GM19023 (cell line): ENCODE results near the gene TSC2.

Source experiments
- ATAC-seq: cut with Tn5 transposase; IDR thresholded peaks from one replicate; pipeline ENCODE4 v1.9.1; 2021; ENCODE audit warnings: mild to moderate bottlenecking, moderate library complexity; ENCODE audit not compliant: unreplicated experiment

Gene TSC2

DNA sequence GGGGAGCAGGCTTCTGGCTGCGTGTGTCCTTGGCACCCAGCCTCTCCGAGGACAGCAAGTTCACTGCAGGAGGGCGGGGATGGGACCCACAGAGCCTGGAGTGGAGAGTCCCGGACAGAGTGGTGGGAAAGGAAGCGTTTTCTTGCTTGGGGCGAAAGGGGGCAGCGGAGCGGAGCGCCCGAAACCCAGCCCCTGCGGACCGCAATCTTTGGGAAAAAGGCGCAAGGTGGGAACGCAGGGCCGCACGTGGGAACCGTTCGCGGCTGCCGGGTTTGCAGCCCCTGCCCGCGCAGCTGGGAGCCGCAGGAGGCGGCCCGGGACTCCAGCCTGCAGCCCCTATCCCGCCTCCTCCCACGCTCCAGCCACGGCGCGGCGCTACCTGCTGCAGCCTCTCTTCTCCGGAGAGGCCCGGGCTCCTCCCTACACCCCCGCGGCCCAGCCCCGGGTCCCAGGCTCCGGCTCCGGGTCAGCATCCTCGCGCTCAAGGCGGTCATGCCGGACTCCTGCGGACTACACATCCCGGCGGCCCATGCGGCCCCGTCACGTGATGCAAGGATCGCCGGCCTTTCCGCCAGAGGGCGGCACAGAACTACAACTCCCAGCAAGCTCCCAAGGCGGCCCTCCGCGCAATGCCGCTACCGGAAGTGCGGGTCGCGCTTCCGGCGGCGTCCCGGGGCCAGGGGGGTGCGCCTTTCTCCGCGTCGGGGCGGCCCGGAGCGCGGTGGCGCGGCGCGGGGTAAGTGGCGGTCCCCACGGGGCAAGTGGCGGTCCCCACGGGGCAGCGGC lies at the start of gene TSC2, which contains the start of gene NTHL1:
TSC2 (plus strand) TSS at position 656 of the 786 bp plus-strand sequence. CDS start 631 bp downstream, outside the sequence.
NTHL1 (minus strand) TSS at position 505 of the 786 bp plus-strand sequence; CDS start at position 494, 11 bp downstream.
- peak; percentile 94 for ATAC-seq

DNA sequence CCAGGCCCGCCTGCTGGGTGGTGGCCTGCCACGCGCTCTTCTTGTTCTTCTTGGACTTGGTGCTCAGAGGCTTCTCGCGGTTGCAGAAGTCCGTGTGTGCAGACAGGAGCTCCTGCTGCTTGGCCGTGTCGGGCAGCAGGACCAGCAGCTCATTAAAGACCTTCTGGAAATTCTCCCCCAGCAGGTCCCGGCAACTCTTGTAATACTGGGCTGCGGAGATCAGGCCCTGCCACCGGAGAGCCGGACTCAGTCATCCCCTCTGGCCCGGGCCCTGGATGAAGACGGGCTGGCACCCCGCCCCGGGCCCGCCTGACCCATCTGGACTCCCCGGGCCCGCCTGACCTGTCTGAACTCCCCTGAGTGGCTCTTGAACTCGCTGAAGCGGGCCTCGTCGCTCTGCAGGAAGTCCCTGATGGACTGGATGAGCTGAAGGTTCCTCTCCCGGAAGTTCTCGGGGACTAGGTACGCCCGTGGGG lies 49.4 kb upstream of the TSC2 start:
- no peak for ATAC-seq

DNA sequence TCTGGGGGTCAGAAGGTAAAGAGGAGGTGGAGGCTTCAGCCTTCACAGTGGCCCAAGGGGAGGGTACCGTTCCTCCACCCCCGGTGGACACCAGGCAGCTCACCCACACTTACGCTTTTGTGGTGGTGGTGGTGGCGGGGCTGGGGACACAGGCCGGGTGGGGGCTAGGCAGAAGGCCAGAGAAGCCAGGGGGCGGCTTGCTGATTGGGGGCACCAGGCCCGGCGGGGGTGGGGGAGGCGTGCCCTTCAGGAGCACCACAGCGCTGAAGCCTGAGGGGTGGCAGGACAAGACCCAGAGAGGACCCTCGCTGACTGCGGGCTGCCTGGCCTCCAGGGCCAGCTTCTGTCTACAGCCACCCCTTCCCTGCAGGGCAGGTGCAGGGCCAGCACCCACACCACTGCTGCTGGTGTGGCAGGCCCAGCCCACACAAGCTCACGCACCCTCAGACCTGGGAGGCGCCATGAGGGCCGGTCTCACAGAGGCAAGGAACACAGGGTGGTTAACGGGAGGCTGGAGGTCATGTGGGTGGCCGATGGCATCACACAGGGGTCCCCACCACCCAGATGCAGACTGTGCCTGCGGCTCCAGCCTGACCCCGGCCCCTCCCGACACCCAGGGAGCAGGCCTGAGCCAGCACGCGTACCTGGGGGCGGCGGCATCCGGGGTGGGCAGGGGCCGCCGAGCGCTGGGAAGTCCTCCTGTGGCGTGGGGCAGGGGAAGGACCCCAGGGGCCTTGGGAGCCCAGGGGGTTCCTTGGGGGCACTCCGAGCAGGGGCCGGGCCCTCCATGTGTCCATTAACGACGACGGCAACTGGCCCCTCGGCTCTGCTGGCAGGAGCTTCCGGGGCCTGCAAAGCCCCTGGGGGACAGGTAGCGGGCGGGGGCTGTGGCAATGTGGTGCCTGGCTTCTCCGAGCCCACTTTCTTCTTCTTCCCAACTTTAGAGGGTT lies 48.7 kb upstream of the TSC2 start:
- ATAC-seq: no peak

DNA sequence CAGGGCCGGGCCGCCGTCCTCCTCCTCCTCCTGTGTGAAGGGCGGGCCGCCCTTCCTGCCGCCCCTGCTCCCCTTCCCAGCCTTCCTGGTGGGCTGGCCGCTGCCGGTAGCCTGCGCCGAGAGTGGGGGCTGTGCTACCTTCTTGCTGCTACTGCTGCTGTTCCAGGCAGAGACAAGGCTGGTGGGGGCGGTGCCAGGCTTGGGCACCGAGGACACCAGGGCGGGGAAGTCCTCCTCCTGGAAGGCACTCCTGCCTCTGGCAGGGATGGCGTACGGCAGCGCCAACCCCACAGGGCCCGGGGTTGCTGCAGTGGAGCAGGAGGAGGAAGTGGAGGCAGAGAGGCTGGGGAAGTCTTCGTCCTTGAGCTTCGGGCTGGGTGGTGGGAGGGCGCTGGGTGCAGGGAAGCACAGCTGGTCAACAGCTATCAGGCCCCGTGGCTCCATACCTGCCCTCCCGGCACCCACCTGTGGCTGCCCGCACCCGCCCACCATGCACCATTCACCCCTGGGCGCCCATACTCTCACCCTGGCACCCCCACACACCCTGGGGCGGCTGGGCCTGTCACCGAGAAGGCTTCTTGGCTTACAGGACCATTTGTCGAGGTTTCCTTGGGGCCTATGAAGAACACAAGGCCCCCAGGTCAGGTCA lies 47.8 kb upstream of the TSC2 start:
- no peak for ATAC-seq

DNA sequence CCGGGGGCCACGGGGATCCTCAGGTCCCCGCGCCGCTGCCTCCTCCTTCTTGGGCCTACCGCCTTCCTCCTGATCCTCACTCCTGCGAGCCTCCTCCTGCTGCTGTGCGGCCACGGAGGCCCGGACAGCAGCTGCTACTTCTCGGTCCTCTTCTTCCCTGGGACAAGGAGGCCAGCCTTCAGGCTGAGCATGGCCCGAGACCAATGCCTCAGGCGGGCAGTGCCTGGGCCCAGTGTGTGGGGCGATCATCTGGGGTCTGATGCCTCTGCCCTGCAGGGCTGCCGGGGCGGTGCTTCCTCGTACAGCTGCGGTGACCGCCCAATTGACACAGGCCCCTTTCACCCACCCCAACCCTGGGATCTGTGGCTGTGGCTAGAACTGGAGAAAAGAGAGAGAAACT lies 46.8 kb upstream of the TSC2 start:
- ATAC-seq: no peak

DNA sequence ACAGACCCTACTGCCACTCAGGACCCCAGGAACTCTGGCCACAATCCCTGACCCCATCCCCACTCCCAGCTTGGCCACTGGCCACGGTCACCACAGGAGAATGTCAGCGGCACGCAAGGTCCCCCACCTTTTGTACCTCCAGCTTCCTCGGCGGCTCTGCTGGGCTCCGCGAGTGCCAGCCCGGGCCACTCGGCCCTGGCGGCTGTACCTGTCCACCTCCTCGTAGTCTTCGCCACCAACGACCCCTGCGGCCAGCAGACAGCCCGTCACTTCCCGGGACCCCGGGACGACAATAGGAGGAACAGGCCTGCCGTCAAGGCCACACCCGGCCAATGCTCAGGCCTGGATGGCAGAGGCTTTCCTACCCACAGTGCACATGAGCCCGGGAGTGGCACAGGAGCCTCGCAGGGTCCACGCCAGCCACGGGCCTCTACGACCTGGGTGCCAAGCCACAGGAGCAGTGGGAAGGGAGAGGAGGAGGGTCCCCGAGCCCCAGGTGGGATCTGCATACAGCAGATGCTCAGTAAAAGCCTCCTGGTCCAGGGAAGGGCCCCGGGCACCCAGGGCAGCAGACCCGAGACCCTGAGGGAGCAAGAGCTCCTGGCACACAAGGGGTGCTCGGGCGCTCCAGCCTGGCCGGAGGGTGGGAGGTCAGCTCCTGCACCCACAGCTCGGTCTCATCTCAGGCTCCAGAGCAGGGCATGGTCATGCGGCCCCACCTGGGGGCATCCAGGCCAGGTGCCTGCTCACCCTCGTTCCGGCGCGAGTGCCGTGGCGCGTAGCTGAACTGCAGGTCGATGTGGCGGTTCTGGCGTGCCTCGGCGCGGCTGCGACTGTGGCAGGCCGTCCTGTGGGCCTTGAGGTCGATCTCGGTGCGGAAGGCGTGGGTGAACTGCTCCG lies 46.1 kb upstream of the TSC2 start:
- ATAC-seq: no peak

DNA sequence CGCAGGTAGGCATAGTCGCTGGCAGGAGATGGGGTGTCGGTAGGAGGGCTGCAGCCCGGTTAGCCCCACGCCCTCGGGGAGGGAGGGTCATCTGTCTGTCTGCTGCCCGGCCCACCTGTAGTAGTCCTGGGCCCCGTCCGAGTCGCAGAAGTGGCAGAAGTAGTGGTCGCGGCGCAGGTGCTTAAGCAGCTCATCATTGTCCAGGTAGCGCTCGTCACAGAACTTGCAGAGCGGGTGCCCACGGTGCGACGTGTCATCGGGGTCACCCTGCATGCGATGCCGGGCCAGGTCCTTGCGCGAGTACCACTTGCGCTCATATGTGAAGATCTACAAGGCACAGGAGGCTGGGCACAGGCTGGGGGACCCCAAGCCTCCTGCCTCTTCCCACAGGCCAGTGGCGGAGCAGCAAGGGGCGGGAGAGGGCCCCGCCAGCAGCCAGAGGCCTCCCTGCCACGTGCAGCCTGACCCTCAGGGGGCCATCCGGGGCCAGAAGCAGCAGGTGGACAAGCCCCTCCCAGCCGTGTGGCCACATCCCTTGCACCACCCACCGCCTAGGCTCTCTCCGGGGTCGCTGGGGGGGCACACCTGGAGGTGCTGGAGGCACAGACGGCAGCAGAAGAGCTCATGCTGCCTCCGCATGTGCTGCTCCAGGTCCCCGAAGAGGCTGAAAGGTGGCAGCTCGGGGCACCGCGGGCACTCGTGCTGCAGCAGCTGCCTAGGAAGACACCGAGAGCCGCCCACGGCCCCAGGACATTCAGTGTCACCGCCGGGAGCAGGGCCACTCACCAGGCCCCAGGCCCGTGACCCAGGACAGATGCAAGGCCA lies 45.2 kb upstream of the TSC2 start:
- no peak for ATAC-seq

DNA sequence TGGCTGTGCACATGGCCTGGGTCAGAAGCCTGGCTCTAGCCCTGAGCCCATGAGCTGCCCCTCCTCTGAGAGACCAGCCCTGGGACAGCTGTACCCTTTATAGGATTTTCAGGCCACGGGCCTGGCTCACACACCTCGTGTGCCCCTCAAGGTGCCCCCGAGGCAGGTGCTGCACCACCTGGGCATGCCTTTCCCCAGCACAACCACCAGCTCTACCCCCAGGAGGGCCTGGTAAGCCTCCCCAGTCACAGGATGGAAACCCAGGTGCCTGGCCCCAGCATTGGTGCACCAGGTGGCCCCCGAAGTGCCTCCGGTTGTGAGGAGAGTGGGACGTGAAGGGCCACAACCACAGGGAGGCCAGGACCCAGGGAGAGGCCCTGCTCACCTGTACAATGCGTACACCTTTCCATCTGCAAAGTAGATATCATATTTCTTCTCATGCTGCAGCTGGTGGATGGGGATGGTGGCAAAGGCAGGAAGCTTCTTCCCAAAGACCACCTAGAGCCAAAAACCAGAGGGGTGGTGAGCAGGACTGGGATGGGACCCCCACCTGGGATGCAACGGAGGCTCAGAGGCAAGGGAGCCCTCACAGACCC lies 44.5 kb upstream of the TSC2 start:
- no peak for ATAC-seq

DNA sequence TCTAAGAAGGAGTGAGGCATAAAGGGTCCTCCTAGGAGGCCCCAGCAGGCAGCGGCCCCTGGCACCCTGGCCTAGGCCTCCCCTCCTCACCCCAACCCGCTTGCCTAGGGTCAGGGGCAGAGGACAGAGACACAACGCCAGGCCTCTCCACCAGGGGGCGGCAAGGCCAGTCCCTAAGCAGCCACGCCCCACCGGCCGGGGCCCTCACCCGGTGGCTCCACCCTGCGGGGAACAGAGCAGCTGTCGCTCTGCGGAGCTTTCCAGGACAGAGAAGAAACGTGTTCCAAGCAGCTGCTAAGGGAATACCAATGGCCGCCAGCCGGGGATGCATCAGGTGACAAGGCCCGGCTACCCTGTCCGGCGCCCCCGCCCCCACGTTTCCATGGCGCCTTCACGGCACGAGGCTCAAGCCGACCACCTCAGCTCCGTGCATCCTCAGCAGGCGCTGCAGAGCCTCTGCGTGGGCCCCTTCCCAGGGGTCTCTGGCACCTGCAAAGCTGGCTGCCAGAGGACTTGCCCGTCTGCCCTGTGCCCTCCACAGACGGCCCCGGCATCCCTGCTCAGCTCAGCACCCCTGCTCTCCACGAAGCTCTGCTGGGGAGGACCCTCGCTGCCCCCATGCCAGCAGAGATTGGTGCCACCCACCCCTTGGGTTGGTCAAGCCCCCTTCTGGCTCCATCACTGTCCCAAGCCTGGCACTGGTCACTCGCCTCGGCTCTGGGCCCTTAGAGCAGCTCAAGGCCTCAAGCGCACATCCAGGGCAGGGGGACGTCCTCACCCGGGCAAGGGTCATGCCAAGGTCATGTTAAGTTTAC lies 43.8 kb upstream of the TSC2 start:
- ATAC-seq: peak; percentile 60

DNA sequence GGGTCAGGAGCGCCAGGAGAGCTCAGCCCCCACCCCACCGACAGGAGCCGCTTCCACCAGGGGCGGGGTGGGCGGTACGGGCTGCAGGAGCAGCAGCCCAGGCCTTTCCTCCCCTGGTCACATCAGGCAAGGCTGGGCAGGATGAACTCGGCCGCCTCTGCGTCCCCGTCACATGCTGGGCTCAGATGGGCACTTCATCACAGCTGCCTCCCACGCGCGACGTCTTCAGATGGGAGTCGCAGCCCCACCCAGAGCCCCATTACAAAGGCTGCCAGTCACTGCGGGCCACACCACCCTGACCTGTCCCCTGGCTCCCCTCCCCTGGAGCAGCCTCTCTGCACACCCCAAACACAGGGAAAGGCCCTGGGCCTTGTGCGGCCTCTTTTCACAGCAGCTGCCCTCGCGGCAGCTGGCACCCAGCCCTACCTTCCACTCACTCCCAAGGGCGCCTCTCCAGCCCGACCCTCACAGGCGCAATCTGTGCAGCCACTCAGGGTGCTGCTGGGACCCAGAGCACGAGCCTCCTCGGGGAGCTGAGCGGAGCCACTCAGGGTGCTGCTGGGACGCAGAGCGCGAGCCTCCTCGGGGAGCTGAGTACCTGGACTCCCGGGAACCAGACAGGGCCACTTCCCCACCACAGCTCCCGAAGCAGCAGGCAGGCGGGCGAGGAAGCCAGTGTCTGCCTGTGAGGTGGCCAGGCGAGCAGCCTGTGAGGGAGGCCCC lies 42.8 kb upstream of the TSC2 start:
- ATAC-seq: no peak

DNA sequence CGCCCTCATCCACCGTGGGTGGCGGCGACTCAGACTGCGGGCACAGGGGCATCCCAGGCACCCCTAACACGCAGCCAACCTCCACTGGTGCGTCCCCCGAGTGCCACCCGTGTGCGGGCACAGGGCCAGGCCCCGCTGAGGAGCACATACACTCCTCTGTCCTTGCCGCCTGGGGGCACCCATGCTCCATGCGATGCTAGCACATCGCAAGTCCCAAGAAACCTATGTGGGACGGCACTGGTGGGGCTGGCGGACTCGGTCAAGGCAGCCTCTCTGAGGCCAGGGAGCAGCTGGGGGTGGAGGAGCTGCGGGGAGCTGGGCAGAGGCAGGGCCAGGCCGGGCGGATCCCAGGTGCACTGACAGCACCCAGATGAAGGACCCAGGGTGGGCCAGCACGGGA lies 42.1 kb upstream of the TSC2 start:
- no peak for ATAC-seq

DNA sequence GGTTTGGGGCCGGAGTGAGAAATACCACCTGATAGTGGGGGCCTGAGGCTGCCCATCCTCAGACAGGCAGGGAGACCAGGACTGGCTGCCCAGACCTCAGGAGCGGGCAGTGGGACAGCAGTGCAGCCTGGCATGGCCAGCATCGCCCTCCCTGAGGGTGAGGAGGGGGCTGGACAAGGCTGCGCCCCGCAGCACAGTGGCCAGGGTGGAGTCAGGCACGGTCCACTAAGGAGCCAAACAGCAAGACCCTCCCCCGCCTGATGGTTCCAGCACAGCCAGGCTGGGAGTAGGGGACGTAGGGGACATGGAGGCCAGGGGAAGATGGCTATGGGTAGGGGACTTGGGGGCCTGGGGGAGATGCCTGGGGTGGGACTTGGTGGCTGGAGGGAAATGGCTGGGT lies 41.5 kb upstream of the TSC2 start:
- ATAC-seq: no peak

DNA sequence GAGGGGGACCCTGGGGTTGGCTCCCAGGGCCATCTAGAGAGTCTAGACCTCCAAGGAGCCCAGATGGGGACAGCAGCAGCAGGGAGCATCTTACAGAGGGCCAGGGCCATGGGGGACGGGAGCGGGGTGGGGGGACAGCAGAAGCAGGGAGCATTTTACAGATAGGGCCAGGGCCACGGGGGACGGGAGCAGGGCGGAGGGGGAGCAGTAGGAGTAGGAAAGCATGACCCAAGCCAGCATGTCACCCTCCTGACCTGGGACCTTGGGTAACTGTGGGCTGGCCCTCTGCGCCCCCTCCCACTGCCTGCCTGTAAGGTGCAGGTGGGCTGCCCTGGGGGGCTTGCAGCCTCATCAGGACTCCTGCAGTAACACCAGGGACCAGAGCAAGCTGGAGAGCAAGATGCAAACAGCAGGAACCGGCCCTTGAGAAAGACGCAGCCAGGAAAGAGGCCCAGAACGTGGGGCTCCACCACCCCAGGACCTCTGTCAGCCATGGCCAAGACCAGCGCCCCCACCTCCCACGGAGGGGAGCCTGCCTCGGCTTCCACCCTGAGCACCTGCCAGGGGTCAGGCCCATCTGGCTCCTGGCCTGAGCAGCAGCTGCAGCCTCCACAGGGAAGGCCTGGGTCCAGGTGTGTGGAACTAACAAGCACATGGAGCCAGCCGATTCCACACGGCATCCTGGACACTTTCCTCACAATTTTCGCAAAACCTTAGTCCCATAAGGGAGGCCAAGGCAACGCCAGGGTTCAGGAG lies 40.5 kb upstream of the TSC2 start:
- ATAC-seq: no peak

DNA sequence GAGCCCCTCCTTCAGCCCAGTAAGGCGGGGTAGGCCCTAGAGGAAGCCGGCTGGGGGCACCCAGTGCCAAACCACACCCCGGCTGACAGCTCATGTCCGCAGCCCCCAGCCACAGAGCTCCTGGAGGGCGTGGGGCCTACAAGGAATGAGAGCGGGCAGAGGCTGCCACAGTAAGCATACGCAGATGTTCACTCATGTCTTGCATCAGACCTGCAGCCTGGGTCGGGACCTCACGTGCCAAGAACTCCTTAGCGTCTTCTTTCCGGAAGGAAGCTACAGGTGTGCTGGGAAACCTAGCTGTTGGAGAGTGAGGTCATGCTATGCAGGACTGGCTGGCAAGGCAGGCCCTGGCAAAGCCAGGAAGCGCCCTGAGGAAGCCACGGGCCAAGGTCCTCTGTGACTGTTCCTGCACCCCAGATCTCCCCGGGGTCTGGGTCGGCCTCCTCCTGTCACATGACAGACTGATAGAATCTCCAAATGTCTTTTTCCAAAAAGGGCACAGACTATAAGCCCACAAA lies 39.7 kb upstream of the TSC2 start:
- ATAC-seq: no peak

DNA sequence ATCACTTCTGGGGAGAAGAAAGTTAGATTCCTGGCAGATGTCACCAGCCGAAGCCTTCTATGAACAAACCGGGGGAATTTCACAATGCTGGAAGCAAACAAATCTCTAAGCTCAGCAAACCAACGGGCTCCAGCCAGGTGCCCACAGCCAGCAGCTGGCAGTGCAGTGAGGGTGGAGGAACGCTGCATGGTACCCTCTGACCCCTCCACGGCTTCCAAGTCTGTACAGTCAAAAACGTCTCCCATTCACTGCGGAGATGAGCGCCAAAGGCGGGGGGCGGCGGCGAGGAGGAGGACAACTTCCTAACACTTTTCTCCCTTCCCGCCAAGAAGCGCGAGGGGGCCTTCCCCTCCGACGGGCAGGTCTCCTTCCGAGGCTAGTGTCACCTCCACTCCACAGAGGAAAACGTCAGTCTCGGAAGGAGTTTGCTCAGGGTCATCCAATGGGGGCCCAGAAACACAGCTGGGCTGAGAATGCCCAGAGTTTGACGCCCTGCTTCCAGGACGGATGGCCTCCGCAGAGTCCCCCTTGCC lies 39.1 kb upstream of the TSC2 start:
- ATAC-seq: peak; percentile 2

DNA sequence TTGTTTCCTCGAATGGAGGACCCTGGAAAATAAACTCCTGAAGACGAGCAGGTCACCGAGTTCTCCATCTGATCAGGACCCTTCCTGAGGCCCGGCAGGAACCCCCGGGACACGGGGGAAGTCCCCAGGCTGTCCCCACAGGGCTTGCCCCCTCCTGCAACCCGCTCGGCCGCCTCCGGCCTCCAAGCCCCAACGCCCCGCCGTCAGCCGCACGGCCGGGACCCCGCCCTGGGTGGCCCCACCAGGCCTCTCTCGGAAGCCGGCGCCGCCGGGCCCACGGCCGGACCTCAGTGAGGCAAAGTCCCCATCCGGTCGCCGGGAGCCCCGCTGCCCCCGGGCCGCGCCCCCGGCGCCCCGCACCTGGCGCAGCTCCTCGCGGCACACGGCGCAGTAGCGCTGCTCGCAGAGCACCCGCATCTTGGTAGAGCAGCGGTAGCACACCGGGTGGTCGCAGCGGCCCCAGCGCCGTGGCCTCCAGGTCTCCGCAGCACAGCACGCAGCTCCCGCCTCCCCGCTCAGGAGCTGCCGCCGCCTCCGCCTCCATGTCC lies 38.5 kb upstream of the TSC2 start:
- peak; percentile 31 for ATAC-seq
